ENCODE data around the gene EPHB6. TPM values are rescaled to one million over a fixed set of nuclear protein-coding genes. Genes with fewer than 3 reads are reported as not detected.

Gene EPHB6
- total RNA-seq, 1 experiment from 2014 or later, result not detected

- no peak for DNase-seq (ENCODE audit: low read depth)
Observed at GRCh38 chr7:142876991-142877910, 22.4 kb downstream of the EPHB6 start.

GRCh38 chr7:142878315-142878714, 23.4 kb downstream of the EPHB6 start:
- no peak for DNase-seq (ENCODE audit: low read depth)

DNA sequence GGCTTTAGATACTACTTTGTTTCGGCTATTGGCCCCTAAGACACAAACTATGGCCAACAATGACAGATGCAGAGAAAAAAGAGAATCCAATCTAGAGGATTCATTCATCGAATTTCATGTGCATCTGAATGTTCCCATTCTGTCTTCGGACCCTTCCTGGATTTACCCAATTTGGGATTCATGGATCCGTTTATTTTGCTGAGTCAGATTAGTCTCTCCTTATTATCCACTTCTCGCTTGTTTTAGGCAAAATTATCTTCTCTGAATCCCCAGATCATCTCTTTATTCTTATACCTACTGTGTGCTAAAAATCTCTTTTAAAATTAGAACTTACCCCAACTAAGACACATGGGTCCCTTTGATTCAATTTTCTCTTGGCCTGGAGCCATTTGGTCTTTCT, 24.2 kb downstream of the EPHB6 start:
- DNase-seq (ENCODE audit: low read depth), result no peak

- no peak for DNase-seq (ENCODE audit: low read depth)
Observed at GRCh38 chr7:142880876-142881505, 26.1 kb downstream of the EPHB6 start.

GRCh38 chr7:142881586-142882337, 26.9 kb downstream of the EPHB6 start:
- DNase-seq (ENCODE audit: low read depth), result no peak

- no peak for DNase-seq (ENCODE audit: low read depth)
Observed at GRCh38 chr7:142882338-142882678, 27.4 kb downstream of the EPHB6 start.

GRCh38 chr7:142883145-142883544, 28.3 kb downstream of the EPHB6 start:
- DNase-seq (ENCODE audit: low read depth), result no peak

DNA sequence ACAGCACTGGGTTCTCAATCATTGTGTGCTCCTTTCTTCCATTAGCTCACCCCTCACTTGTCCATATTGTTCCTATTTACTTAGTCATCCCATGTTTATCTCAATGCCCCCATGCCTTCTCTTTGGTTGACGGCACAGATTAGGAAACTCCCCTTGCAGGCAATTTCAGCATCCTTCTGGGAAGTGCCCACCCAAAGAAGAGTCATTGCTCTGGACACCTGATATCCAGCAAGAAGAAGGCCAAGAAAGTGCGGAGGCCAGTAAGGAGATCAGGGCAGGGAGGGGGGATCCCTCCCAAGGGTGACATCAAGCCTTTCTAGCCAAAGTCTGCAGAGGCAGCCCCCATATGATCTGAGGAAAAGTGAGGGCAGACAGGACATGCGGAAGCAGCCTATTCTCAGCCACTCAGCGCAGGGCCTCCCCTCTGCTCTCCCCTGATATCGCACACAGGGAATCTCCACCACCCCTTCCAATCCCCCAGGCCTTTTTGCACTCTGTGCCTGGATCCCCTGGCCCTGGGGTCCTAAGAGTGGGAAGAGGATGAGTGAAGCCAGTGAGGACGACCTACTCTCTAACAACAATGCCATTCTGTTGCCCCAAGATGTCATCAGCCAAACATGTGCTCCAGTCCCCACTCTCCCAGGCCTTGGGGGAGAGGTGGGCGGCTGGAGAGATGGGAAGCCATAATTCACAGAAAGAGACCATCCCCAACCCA, 28.9 kb downstream of the EPHB6 start:
- no peak for DNase-seq (ENCODE audit: low read depth)

- no peak for DNase-seq (ENCODE audit: low read depth)
Observed at GRCh38 chr7:142884286-142884640, 29.4 kb downstream of the EPHB6 start.

DNA sequence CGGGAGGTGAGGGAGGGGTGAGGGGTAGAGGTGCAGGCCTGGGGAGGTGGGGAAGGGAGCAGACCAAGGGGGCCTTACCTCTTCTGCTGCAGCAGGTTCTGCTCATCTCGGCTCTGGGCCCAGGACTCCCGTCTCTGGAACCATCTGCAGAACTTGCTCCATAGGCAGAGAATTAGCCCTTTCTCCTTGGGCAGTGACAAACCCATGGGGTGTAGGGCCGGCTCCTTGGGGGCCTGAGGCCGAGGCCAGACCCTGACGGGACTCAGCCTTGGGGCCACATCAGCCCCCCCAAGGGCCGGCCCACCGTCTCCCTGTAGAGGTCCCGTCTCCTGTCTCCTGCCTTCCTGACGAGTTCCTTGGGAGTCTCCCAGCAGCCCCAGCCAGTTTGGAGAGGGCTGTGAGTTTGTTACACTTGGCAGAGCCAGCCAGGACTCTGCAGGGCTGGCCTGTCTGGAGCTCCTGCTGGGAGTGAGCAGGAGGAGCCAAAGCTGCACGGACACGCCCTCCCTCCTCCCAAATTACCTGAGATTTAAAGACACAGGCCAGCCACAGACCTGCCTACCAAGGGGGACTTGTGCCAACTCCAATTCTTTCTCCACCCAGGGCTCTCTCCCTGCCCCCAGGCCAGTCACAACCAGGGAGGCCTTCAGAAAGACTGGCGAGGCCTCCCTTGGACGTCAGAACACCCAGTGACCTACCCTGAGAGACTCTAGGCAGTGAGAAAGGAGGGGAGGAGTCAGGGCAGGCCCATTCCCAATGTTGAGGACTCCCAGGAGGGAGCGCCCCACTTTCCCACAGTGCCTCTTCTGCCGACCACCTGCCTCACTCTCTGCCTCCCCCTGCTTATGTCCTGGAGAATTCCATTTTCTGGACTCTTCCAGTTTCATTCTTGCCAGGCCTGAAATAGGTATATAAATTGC, 30.7 kb downstream of the EPHB6 start, which contains the start of gene TRPV6:
Gene TRPV6 (minus strand): TSS at position 435 of the 920 bp plus-strand sequence.
- DNase-seq (ENCODE audit: low read depth), result no peak

DNA sequence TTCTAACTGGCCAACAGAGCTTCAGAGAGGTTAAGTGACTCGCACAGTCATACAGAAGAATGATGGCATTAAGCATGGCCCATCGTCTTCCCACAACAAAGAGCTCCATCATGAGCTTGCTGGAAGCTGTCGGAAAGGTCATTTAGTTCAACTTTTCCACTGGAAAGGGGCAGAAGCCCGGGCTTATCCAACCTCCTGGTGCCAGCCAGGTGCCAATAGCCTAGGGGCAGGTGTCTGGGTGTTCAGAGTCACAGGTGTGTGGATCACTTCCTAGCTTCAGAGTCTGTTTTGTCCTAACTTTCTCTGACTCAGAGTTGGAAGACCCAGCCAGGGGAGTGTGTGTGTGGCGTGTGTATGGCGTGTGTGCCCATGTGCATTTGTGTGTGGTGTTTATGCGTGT, 32.0 kb downstream of the EPHB6 start:
- no peak for DNase-seq (ENCODE audit: low read depth)

GRCh38 chr7:142887282-142888015, 32.6 kb downstream of the EPHB6 start:
- DNase-seq (ENCODE audit: low read depth), result no peak

GRCh38 chr7:142889816-142890215, 34.9 kb downstream of the EPHB6 start:
- no peak for DNase-seq (ENCODE audit: low read depth)

- DNase-seq (ENCODE audit: low read depth), result no peak
Observed at GRCh38 chr7:142890874-142891485, 36.1 kb downstream of the EPHB6 start.

- DNase-seq (ENCODE audit: low read depth), result no peak
Observed at GRCh38 chr7:142891490-142892082, 36.7 kb downstream of the EPHB6 start.

DNA sequence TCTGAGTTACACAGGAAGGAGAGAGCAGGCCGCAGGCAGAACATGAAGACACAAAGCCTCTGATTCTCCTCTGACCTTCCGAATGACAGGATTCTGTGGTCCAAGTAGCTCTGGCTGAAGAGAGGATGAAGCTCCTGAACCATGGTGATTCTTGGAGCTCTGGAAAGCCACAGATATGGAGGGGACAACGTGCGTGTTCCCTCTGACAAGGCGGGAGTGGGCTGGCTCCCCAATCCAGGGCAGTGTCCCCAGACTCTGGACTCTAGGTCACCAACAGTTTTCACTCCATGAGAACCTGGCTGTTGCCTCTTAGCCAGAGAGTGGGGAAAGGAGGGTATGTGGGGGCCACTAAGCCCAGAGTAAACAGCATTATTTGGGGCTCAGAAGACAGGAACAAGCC, 38.1 kb downstream of the EPHB6 start:
- DNase-seq (ENCODE audit: low read depth), result no peak

- DNase-seq (ENCODE audit: low read depth), result no peak
Observed at GRCh38 chr7:142894112-142894984, 39.5 kb downstream of the EPHB6 start.

DNA sequence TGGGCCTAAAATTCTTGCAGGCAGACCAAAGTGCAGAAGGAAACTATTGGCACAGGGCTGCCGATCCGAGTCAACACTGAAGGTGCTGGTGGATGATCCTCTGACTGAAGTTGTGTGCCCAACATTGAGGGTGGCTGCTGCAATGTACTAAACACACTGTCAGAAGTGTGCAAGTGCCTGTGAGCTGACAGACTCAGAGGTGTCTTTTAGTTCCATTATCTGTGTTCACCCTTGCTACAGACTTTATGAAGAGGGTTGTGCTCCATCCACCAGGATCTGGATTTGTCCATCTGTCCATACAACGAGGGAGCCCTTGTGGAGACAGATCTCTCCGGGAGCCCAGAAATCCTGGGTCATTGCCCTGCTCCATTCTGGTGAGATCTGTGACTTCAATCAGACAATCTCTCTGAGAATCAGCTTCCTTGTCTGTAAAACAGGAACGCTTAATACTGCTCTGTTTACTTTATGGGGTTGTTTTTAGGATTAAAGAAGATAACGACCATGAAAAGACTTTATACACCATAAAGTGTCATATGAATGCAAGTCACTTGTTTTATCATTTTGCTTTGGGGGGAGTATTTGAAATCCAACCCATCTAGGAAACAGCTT, 40.2 kb downstream of the EPHB6 start:
- DNase-seq (ENCODE audit: low read depth), result no peak

Measured in M059J (cell line).